Left lung (tissue), 10 donors: ENCODE data around the gene ST3GAL3. TPM values are rescaled to one million over a fixed set of nuclear protein-coding genes. Genes with fewer than 3 reads are reported as not detected.

Experiments used
- ATAC-seq: fragments of 200-7000 bp; cut with Tn5 transposase; one replicate; pipeline ENCODE4 v1.9.1; 2020; ENCODE audit warnings: moderate library complexity
- DNase-seq, 4 donors: peaks; one replicate each; pipeline ENCODE4 v3.0.0-alpha.2; 2013 to 2020
- H3K27ac ChIP-seq, 2 donors: fragments of 200-600 bp; sonication (generic) in 1 of 2; one replicate each; pipeline versions ENCODE4 v1.5.0 to v1.8.0; 2020 to 2021
- H3K27me3 ChIP-seq, 2 donors: fragments of 200-600 bp; sonication (generic) in 1 of 2; one replicate each; pipeline versions ENCODE4 v1.5.0 to v1.8.0; 2020 to 2021
- H3K36me3 ChIP-seq, 2 donors: fragments of 200-600 bp; sonication (generic) in 1 of 2; one replicate each; pipeline versions ENCODE4 v1.5.0 to v1.8.0; 2020 to 2021
- H3K4me1 ChIP-seq, 2 donors: fragments of 200-600 bp; one replicate each; pipeline ENCODE4 v1.8.0; 2021
- H3K4me3 ChIP-seq, 2 donors: fragments of 200-600 bp; sonication (generic) in 1 of 2; one replicate each; pipeline versions ENCODE4 v1.5.0 to v1.8.0; 2020 to 2021; ENCODE audit warnings: mild to moderate bottlenecking in 1 of 2
- H3K9me3 ChIP-seq, 2 donors: fragments of 200-600 bp; sonication (generic) in 1 of 2; one replicate each; pipeline versions ENCODE4 v1.5.0 to v1.8.0; 2020 to 2021
- intact Hi-C, 2 donors: fragments of 100-400 bp; cut with DNase I; formaldehyde crosslinking; loops; one replicate each; pipeline versions ENCODE4 v1.11.2 to v1.14.2; 2022
- polyA plus RNA-seq, 6 donors: library from polyadenylated mRNA; unstranded; fragments of 120-200 nt; gene quantifications; one replicate each; pipeline ENCODE4 v1.2.1, GENCODE V29; 2013; ENCODE audit not compliant: insufficient read length in 6 of 6
- total RNA-seq, 2 donors: library from RNA; stranded (reverse); fragmentation: NEBNext Ultra II Directional; extraction: Animal tissue kit (Norgen Biotek cat#: 25700); gene quantifications; one replicate each; pipeline ENCODE4 v1.2.1, GENCODE V29; 2021
- TF ChIP-seq, protein P1 (sequence below), 2 donors: fragments of 200-600 bp; sonication (generic) in 1 of 2; IDR thresholded peaks; one replicate each; pipeline versions ENCODE4 v1.5.0 to v1.8.0; 2021; ENCODE audit warnings: antibody characterized with exemption in 2 of 2
- donor health status: DM: no; HTN: yes; CAD: no.
- donor health status: DM: no; HTN: no; CAD: no.

ST3GAL3 gene
- total and polyA plus RNA-seq, 8 donors: 18.9 to 42.4 (median 34.4) TPM

DNA sequence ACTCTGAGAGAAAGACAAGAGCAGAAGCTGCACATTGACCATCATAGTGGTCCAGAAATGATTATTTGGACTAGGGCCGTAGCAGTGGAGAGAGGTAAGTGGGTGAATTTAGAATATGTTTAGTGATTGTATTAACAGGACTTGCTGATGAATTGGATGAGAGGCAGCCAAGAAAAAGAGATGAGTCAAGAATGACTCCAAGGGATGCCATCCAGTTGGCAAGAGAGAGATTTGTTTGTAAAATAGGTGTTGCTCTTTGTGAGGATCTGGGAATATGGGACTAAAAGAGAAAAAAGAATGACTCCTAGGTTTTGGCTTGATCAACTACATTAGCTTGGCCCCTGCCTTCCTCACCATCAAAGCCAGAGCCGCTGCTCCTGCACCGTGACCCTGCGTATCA lies 172.1 kb downstream of the ST3GAL3 start:
- no peaks in the 10 kb centered on the region for H3K27me3 ChIP-seq
- H3K4me3 ChIP-seq: no peak overlapping the region
- no peaks in the 10 kb centered on the region for H3K9me3 ChIP-seq
- intact Hi-C loops: no loop called here
- no peak for ATAC-seq
- TF ChIP-seq, protein P1, sequence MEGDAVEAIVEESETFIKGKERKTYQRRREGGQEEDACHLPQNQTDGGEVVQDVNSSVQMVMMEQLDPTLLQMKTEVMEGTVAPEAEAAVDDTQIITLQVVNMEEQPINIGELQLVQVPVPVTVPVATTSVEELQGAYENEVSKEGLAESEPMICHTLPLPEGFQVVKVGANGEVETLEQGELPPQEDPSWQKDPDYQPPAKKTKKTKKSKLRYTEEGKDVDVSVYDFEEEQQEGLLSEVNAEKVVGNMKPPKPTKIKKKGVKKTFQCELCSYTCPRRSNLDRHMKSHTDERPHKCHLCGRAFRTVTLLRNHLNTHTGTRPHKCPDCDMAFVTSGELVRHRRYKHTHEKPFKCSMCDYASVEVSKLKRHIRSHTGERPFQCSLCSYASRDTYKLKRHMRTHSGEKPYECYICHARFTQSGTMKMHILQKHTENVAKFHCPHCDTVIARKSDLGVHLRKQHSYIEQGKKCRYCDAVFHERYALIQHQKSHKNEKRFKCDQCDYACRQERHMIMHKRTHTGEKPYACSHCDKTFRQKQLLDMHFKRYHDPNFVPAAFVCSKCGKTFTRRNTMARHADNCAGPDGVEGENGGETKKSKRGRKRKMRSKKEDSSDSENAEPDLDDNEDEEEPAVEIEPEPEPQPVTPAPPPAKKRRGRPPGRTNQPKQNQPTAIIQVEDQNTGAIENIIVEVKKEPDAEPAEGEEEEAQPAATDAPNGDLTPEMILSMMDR (IDR thresholded peaks at IDR 0.05): no peak
- H3K27ac ChIP-seq: no peak overlapping the region
- H3K4me1 ChIP-seq: no peaks in the 10 kb centered on the region
- no peak for DNase-seq
- peaks cover 0 to 14% of the 10 kb centered on the region in 2 donors for H3K36me3 ChIP-seq

DNA sequence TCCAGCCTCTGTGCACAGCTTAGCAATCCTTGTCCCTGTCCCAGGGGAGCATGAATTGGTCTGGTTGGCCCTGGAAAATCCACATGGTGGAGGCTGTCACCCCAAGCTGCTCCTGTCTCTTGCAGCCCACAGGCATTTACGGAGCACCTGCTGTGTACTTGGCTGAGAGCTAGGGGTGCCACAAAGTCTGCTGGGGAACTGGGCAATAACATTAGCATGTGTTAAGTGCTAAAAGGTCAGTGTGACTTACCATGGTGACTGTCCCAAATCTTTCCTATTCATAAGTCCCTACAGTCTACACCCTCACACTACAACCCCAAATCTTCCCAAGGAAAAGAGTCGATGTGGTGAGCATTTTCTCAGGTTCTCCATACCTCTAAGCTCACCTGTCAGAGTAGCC lies 172.7 kb downstream of the ST3GAL3 start:
- DNase-seq (no peak), ATAC-seq (no peak)
- Histone ChIP-seq H3K4me3 (no peak overlapping the region), H3K36me3 (peaks cover 0 to 14% of the 10 kb centered on the region in 2 donors), H3K4me1 (no peaks in the 10 kb centered on the region), H3K27ac (no peak overlapping the region), H3K27me3 (no peaks in the 10 kb centered on the region), H3K9me3 (no peaks in the 10 kb centered on the region)
- TF ChIP-seq, protein P1 (IDR thresholded peaks at IDR 0.05): no peak
- intact Hi-C loops: no loop called here

GRCh38 chr1:43880604-43881003 lies 173.3 kb downstream of the ST3GAL3 start:
- no peaks in the 10 kb centered on the region for H3K27me3 ChIP-seq
- H3K4me1 ChIP-seq: no peaks in the 10 kb centered on the region
- no peaks in the 10 kb centered on the region for H3K9me3 ChIP-seq
- peaks cover 0 to 14% of the 10 kb centered on the region in 2 donors for H3K36me3 ChIP-seq
- ATAC-seq (no peak), DNase-seq (no peak)
- no peak overlapping the region for H3K4me3 ChIP-seq
- TF ChIP-seq, protein P1 (IDR thresholded peaks at IDR 0.05): no peak
- H3K27ac ChIP-seq: no peak overlapping the region
- intact Hi-C loops: no loop called here

GRCh38 chr1:43881415-43881814 lies 174.1 kb downstream of the ST3GAL3 start:
- Histone ChIP-seq H3K27ac (no peak overlapping the region), H3K27me3 (no peaks in the 10 kb centered on the region), H3K9me3 (no peaks in the 10 kb centered on the region), H3K36me3 (peaks cover 0 to 14% of the 10 kb centered on the region in 2 donors), H3K4me3 (no peak overlapping the region), H3K4me1 (no peaks in the 10 kb centered on the region)
- TF ChIP-seq, protein P1 (IDR thresholded peaks at IDR 0.05): no peak
- no peak for ATAC-seq
- DNase-seq: no peak
- intact Hi-C loops: no loop called here

DNA sequence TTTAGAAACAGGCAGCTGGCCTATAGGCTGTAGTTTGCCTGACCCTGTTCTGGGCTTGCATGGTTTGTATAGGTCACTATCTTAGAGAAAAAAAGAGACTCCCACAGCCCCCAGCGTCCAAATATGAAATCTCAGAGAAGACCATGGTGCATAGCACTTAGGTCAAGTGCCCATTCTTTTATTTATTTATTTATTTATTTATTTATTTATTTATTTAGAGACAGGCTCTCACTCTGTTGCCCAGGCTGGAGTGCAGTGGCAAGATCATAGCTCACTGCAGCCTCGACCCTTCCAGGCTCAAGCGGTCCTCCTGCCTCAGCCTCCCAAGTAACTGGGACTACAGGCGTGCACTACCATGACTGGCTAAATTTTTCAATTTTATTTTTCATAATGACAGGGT lies 175.4 kb downstream of the ST3GAL3 start:
- H3K27ac ChIP-seq: no peak overlapping the region
- H3K9me3 ChIP-seq: no peaks in the 10 kb centered on the region
- DNase-seq (no peak), ATAC-seq (no peak)
- TF ChIP-seq, protein P1 (IDR thresholded peaks at IDR 0.05): no peak
- H3K4me1 ChIP-seq: no peaks in the 10 kb centered on the region
- H3K27me3 ChIP-seq: no peaks in the 10 kb centered on the region
- H3K36me3 ChIP-seq: peaks cover 0 to 14% of the 10 kb centered on the region in 2 donors
- H3K4me3 ChIP-seq: no peak overlapping the region
- intact Hi-C loops: no loop called here
